T follicular helper cell (primary cell): Measurements from ENCODE around the gene ENTPD2.

Source experiments
- DNase-seq: peaks from one replicate; pipeline ENCODE4 v3.0.0-alpha.2; 2020; ENCODE audit warnings: low read depth

The ENTPD2 gene

DNA sequence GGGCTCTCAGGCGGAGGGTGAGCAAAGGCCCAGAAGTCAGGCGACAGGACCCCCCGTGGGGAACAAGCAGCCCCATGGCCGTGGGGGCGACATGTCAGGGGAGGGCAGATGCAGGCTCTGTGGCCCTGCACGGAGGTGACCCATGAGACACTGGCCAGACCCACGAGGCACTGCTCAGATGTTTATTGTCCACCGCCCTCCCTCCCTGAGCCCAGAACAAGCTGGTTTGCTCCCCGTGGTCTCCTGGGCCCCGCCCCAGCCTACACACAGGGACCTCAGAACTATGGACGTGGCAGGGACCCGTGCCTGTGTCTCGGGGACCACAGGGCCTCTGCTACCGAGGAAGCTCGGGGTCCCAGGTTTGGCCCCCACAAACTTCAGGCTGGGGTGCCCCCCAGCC is 23.9 kb downstream of the ENTPD2 start:
- no peak for DNase-seq

DNA sequence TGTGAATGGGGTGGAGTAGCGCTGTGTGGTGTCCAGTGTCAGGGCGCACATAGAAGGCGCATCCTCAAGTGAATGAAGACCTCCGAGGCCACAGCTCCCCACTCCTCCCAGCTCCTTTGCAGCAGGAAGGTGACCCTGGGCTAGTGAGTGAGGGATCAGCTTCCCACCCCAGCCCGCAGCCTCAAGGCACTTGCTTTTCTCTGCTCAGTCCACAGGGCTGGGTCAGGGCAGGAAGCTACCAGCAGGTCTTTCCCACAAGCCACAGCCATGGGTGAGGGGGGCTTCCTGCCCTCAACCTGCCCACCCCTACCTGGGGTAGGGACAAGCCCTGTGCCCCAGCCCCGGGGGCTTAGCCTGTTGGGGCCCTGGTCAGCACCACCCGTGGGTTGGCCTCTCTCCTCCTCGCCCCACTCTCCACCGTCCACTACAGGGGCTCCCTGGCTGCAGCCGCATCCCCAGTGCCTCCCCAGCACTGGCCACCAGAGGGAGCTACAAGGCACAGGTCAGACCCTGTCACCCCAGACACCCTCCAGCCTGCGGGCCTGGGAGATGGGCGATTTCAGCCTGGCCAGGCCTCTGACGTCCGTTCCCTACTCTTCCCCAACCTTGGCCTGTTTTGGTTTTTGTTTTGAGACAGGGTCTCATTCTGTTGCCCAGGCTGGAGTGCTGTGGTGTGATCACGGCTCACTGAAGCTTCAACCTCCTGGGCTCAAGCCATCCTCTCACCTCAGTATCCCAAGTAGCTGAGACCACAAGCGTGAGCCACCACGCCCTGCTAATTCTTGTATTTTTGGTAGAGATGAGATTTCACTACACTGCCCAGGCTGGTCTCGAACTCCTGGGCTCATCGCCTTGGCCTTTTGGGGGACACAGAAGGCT is 24.6 kb downstream of the ENTPD2 start:
- DNase-seq, result peak; percentile 56

GRCh38 chr9:137028263-137029057 is 25.4 kb downstream of the ENTPD2 start:
- DNase-seq, result peak; percentile 50

- no peak for DNase-seq
Observed at GRCh38 chr9:137027369-137028262, 26.2 kb downstream of the ENTPD2 start, which contains the start of gene ABCA2. Gene ABCA2, minus strand, starts transcription at chr9:137028237. Its CDS starts 97 bp downstream, at chr9:137028140.

DNA sequence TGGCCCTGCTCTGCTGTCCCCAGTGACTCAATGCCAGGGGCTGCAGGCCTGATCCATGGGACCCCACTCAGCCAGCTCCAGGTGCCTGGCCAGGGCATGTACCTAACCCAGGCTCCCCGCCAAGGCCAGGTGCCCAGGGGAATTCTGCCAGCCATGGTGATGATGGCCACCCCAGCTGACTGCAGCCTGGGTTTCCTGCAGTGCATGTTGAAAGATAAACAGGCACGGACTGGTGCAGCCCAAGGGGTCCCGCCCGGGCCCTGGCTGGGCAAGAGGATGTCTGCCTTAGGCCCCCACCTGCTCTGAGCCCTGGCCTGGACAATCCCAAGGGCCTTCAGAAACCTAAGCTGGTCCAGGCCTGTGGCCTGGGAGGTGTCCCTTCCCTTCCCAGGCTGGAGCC is 27.0 kb downstream of the ENTPD2 start:
- no peak for DNase-seq

GRCh38 chr9:137026384-137026783 is 27.5 kb downstream of the ENTPD2 start:
- DNase-seq, result no peak

DNA sequence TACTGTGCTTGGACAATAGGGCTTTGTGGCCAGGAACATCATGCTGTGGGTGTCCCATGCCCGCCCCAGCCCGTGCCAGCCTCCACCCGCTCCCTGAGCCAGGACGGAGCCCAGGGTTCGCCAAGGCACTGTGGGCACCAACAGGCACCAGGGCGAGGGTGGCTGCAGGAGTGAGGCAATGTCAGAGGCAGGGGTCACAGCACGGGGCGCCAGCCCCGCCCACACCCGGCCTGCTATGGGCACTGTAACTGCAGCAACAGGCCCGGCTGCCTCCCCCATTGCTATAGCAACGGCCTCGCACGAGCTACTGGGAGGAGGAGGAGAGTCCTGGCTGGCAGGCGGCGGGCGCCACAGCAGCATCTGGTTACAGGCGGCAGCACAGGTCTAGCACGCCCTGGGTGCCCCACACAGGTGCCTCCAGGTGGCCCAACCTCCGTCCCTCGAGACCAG is 28.3 kb downstream of the ENTPD2 start:
- no peak for DNase-seq

GRCh38 chr9:137023583-137023991 is 30.3 kb downstream of the ENTPD2 start:
- no peak for DNase-seq

DNA sequence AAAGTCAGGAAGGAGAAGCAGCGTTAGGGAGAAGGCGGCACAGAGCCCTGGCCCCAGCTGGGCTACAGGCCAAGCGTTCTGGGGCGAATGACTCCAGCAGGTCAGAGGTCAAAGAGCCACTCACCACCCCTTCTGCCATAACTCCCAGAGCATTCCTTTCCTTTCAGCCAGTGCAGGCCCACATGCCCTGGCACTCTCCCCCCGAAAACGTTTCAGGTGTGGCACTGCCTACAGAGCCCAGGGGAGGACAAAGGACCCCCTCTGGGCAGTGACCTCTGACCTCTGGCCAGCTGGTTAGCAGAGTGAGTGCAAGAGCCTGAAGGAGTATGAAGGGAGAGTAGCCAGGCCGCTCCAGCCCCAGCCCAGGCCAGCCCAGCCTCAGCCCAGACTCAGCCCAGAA is 30.7 kb downstream of the ENTPD2 start:
- DNase-seq, result no peak

GRCh38 chr9:137022662-137023008 is 31.2 kb downstream of the ENTPD2 start:
- no peak for DNase-seq

GRCh38 chr9:137021979-137022661 is 31.7 kb downstream of the ENTPD2 start:
- DNase-seq, result peak; percentile 53

GRCh38 chr9:137021568-137021978 is 32.3 kb downstream of the ENTPD2 start:
- no peak for DNase-seq

DNA sequence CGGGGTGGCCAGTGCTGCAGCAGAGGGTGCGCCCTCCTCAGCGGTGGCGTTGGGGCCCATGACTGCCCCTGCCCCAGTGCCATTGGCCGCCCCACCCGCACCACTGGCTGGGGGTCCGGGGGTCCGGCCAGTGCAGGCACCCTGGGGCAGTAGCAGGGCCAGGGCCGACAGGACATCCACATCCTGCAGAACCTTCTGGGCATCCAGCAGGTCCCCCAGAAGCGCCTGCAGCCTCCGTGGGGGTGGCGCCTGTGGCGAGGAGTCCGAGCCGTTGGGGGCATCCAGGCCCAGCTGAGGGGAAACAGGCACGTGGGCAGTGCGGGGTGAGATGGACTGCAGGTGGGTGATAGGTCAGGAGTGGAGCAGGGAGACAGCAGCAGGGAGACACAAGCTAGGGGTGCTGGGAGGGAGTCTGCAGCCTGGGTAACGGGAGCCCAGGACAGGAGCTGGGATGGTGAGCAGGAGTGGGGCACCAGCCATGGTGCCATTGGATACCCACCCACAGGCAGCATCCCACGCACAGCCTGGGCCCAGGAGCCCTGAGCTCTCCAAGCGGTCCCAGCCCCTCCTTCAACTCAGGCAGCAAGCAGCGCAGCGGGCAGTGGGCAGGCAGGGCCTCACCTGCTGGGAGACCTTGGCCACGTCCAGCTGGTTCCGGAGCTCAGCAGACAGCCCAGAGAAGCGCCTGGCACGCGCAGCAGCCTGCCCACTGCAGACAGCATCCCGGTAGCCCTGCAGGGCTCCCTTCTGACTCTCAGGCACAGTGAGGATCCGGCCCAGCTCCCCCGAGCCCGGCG is 32.9 kb downstream of the ENTPD2 start:
- no peak for DNase-seq

DNA sequence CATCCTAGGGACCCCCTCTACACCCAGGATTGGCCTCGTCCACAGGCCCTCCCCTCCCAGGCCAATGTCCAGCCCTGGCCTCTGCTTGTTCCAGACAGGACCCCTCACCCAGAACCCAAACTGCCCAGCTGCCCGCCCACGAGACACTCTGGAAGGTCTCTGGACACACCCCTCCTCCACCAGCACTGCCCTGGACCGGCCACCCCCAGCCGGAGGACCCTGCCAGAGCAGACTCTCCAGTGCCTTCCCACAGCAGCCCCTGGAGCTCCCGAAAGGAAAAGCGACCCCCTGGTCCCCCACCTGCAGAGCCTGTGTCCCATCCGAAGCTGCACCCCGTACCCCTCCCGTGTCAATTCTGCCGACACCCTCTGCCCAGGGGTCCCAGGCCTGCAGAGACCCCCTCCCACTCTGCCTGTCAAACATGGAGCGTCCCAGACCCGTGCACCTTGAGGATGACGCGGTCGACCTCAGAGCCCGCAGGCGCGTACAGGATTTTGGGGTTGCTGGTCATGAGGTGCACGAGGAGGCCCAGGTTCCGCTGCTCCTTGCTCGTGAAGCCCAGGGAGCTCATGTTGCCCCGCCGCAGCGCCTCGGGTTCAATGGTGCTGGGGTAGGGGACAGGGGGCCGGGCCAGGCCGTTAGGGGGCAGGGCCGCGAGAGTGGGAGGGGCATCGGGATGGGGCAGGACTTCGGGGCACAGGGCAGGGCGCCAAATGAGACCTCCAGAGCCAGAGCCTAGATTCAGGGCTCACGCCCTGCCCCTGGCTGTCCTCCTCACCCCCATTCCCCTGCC is 33.8 kb downstream of the ENTPD2 start:
- no peak for DNase-seq

DNA sequence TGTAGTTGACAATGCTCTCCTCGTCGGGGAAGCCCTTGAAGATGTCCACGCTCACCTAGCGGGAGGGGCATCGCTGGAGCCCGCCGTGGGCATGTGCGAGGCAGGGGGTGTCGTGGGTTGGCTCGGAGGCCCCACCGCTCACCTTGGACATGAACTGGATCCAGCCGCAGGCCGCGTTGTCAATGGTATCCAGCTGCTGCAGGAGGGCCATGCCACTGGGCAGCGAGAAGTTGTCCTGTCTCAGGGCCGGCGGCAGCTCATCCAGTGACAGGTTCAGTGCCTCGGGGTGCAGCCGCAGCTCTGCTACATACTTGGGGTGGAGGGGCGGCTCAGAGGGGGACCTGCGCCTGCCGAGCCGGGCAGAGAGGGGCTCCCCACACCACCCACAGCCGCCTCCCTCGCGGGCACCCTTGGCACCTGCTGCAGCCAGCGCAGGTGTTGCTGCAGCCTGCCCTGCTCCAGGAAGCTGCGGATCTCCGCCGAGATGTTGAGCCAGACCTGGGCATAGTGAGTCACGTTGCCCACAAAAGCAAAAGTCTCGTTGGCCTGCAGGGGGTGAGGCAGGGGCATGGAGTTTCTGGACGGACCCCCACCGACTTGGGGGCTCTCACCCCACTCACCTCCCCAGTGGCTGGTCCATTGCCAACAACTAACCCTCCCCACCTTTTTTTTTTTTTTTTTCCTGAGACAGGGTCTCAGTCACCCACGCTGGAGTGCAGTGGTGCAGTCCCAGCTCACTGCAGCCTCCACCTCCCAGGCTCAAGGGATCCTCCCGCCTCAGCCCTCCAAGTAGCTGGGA is 34.9 kb downstream of the ENTPD2 start:
- DNase-seq, result no peak

- no peak for DNase-seq
Observed at GRCh38 chr9:137017791-137018497, 35.9 kb downstream of the ENTPD2 start.

GRCh38 chr9:137017071-137017470 is 36.8 kb downstream of the ENTPD2 start:
- no peak for DNase-seq

GRCh38 chr9:137016436-137016835 is 37.4 kb downstream of the ENTPD2 start:
- DNase-seq, result no peak
